Hematopoietic multipotent progenitor cell treated with erythropoietin and hydrocortisone succinate and interleukin-3 and kit ligand, for 15 days (in vitro differentiated cells): Measurements from ENCODE around the gene OXCT1.
A peak's percentile ranks its signal among the peaks of the same experiment; 100 is the strongest.
"Not testable (repeated sequence)": the region's sequence is repeated elsewhere in the genome, so short reads cannot be mapped to it uniquely, and the experiment has no call there.

Experiments
- DNase-seq: peaks from one replicate; pipeline ENCODE4 v3.0.0-alpha.2; 2015; ENCODE audit warnings: low spot score

The OXCT1 gene

GRCh38 chr5:41874512-41875060 is 4.4 kb upstream of the OXCT1 start:
- DNase-seq: no peak

GRCh38 chr5:41871852-41872251 is 1.6 kb upstream of the OXCT1 start:
- DNase-seq: no peak

GRCh38 chr5:41870627-41871048 is 413 bp upstream of the OXCT1 start:
- DNase-seq: no peak

DNA sequence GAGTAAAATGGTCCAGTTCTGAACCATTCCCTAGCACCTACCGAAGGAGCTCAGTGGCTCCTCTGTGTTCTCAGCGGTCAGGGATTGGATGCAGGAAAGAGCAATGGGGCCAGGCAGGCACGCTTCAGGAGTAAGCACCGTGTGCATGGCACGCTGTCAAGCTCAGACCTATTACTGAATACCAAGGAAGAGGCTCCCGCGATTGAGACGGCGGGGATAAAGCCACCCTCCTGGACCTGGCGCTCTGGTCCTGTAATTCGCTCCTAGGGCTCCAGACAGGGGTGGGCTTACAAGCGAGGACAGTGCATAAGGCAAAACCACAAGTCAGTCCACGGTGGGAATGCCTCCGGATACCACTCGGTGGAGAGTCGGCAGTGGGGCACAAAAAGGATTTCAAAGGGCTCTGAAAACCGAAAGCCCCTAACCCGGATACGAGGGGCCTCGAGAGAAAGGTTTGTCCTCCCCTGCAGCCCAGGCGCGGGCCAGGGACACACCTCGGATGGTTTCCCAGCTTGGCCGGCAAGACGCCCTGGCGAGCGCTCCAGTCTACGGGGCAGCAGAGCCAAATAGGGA is 988 bp downstream of the OXCT1 start:
- DNase-seq: no peak

DNA sequence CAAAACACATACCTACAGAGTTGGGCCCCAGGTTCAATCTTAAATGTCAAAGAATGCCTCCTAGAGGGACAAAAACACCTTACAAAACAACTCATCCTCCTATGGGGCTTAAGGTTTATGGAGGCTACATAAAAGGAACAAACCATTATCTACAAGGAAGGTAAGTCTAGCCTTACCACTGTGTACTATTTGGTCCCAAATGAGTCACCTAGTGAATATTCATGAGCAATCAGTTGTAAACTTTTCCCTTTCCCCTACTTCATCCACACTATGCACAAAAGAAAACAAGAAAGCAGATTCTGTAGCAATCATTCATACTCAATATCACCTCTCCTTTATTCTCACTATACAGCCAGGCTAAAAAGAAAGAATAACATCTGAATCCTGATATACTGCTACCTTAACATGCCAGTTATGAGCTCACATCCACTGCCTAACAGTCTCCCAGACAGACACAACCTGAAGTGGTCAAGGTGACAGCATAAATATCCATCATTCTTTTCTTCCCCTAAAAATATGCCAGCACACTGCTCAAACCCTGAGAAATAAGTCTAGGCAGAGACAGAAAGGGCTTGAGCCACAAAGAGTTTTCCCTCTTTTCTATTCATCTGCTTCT is 6.2 kb downstream of the OXCT1 start:
- DNase-seq: no peak

DNA sequence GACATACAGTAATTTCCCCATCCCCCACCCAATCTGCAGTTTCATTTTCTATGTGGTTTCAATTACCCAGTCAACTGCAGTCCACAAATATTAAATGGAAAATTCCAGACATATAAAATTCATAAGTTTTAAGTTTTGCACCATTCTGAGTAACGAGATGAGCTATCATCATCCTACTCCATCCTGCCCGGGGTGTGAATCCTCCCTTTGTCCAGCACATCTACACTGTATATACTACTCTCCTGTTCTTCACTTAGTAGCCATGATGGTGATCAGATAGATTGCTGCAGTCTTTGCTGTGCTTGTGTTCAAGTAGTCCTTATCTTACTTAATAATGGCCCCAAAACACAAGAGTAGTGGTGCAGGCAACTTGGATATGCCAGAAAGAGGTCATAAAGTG is 11.3 kb downstream of the OXCT1 start:
- DNase-seq: no peak

DNA sequence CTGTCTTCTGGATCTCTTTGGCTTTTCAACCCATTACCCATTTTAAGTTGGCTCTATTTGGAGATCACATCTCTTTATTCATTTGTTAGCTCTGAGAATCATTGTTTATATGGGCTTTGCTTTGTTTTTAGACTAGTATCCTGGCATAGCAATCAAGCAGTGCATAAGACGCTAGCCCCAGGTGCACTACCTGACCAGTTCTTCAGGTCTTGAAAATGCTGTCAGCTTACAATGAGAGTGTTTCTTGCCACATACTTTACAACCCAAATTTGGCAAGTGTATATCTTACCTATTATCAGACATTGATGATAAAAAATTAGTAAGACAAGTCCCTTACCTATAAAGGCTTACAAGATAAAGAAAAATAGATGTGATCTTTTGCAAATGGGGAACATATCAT is 12.2 kb downstream of the OXCT1 start:
- no peak for DNase-seq

DNA sequence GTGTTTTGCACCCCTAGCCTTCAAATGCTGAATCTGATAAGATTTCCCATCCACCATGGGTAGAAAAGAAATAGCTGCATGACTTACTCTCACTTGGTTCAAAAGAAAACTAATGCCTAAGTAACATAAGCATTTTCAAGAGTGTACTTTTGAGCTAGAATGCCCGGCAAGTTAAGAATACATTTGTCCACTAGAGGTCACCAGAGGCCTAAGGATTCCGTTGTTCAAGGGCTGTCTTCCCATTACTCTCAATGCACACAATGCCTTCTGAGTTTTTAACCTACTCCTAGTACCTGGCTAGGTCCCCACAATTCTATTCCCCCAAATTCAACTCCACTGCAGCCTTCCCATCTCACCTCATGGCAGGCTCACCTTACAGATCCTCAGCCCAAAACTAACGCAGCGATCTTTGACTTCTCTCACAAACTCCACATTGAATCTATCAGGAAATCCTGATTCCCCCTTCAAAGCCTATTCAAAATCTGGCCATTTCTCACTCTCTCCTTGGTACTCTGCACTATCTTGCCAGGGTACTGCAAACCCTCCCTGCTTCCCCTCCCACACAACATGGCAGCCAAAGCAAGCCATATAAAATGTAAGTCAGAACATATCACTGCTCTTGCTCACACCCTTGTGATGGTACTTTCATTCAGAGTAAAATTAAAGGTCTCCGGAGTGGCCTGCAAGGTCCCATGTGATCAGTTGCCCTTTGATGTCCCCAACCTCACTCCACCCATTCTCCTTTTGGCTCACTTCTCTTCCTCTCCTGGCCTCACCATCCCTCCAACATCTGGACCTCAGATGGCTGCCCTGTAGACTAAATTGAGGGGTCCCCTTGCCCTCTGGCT is 13.4 kb downstream of the OXCT1 start:
- DNase-seq: peak; percentile 82

- no peak for DNase-seq
Observed at GRCh38 chr5:41852293-41852692, 17.9 kb downstream of the OXCT1 start.

- no peak for DNase-seq
Observed at GRCh38 chr5:41851116-41851515, 19.1 kb downstream of the OXCT1 start.

GRCh38 chr5:41848983-41849382 is 21.2 kb downstream of the OXCT1 start:
- no peak for DNase-seq

- DNase-seq: not testable (repeated sequence)
Observed at GRCh38 chr5:41845751-41846150, 24.5 kb downstream of the OXCT1 start.

DNA sequence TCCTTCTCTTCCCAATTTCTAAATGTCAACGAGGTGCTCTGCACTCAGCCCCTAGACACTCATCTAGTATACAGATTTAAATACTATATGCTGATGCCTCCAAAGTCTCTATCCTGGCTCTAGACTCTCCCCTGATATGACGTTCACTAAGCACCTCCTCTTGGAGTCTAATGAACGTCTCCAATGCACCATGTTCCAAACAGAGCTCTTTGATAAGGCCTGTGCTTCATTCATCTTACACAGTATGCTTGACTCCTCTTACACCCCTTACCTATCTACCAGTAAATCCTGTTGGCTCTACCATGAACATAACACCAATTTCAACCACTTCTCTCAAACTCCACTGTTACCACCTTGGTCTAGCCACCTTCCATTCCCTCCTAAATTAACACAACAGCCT is 25.7 kb downstream of the OXCT1 start:
- no peak for DNase-seq

- DNase-seq: peak; percentile 64
Observed at GRCh38 chr5:41843456-41844370, 26.5 kb downstream of the OXCT1 start.

- no peak for DNase-seq
Observed at GRCh38 chr5:41842777-41843176, 27.4 kb downstream of the OXCT1 start.

DNA sequence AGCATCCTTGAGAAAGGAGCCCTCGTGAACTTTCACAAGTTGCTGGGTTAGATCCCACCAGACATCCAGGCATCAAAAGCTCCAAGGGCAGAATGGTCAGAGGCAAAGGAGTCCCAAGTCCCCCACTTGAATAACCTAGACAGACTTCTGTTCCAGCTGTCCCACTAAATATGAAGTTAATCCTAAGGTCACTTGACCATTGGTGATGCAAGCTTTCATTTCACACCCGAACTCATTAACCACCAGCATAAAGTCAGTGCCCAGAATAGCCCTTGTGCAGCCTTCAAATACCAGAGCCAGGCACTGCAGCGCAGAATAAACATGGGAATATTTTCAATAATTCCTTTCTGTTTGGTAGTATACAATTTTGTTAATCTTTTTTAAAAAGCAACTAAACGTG is 28.9 kb downstream of the OXCT1 start:
- no peak for DNase-seq

DNA sequence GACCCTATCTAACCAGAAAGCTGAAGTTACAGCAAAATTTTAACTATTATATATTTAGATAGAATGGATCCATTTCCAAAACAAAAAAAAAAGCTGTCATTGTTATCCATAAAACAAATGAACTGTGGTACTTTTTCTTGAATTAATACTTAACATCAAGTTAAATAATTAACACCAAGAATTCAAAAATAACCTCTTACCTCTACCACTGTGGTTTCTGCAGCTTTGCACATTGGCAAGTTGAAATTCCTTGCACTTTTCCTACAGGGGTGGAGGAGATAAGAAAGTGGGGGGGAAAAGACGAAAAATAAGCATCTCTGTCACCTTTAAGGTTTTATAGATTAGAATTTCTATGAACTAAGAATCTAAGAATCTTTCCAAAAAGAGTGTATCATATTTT is 30.0 kb downstream of the OXCT1 start:
- no peak for DNase-seq

- no peak for DNase-seq
Observed at GRCh38 chr5:41837793-41838192, 32.4 kb downstream of the OXCT1 start.

- no peak for DNase-seq
Observed at GRCh38 chr5:41835645-41836044, 34.6 kb downstream of the OXCT1 start.

- no peak for DNase-seq
Observed at GRCh38 chr5:41834506-41834905, 35.7 kb downstream of the OXCT1 start.

DNA sequence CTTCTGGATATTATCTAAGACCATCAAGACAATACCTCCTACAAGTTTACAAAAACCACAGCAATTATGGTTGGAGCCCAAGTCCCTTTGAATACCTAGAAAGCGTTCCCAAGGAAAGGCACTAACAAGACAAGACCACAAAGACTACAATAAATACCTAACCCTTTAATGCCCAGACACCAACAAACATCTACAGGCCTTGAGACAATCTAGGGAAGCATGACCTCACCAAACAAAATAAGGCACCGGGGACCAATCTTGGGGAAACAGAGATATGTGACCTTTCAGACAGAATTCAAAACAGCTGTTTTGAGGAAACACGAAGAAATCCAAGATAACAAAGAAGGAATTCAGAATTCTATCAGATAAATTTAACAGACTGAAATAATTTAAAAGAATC is 37.8 kb downstream of the OXCT1 start:
- no peak for DNase-seq

GRCh38 chr5:41831155-41831554 is 39.1 kb downstream of the OXCT1 start:
- DNase-seq: no peak
